Heart left ventricle (tissue), 13 donors: ENCODE results near the gene SNUPN.

ENCODE experiments used
- CTCF ChIP-seq, 12 donors: fragments of 200-600 bp; sonication (generic) in 4 of 12; IDR thresholded peaks; one replicate each; pipeline versions ENCODE4 v1.5.0 to v1.8.0; 2018 to 2022; ENCODE audit warnings: antibody characterized with exemption in 12 of 12, mild to moderate bottlenecking in 5 of 12
- POLR2A ChIP-seq, 2 donors: fragments of 450-650 bp; IDR thresholded peaks; one replicate each; pipeline ENCODE4 v1.6.1; 2017; ENCODE audit warnings: antibody characterized with exemption in 2 of 2, mild to moderate bottlenecking in 2 of 2, moderate library complexity in 2 of 2
- donor health status: ischemic (EF 13 %, LVEDD 7.1; RV severe dilation, severe dysfunction).
- donor health status: DM: no; HTN: yes; CAD: no.
- donor health status: DM: no; HTN: no; CAD: no.
- donor health status: ischemic (EF 25% LVEDD 6.9; RV normal size, moderate dysfunction).
- donor health status: ischemic (EF 25% LVEDD 5.7; RV mildly dilated, moderate dysfunction).
- donor health status: ischemic (EF 35%, LVEDD 5.7; RV mildly dilated, moderate dysfunction).
- donor health status: nonischemic (EF 11% LVEDD 7.7; RV severe dilation, severe dysfunction).
- donor health status: DM: yes; HTN: yes; CAD: no.
- donor health status: PGD.
- donor health status: ischemic (EF 29% LVEDD 5.4; RV normal size, mild dysfunction).
- donor health status: nonischemic (EF 23%, LVEDD 6.1; RV moderate dilation, normal function).

GRCh38 chr15:75594276-75594675 is 31.2 kb downstream of the SNUPN start:
- TF ChIP-seq CTCF (IDR thresholded peaks at IDR 0.05) (no peak), POLR2A (IDR thresholded peaks at IDR 0.05) (no peak)
